Measurements from ENCODE around the gene CPE. TPM values are rescaled to one million over a fixed set of nuclear protein-coding genes. Genes with fewer than 3 reads are reported as not detected.

The CPE gene
- total RNA-seq, 6 donors from 2014 or later, result 4.2 to 53.7 (median 23.3) TPM

- DNase-seq (no peak), ATAC-seq (ENCODE audit: low FRiP score in 2 of 2) (no peak)
- Histone ChIP-seq H3K4me1 (peaks cover 0 to under 1% (median under 1%) of the 10 kb centered on the region in 4 donors), H3K9me3 (no peaks in the 10 kb centered on the region), H3K36me3 (no peaks in the 10 kb centered on the region), H3K27me3 (no peaks in the 10 kb centered on the region), H3K27ac (no peak overlapping the region), H3K4me3 (no peak overlapping the region)
- no peak for TF ChIP-seq EP300 (IDR thresholded peaks at IDR 0.05)
- no peak for TF ChIP-seq POLR2AphosphoS5 (IDR thresholded peaks at IDR 0.05)
- TF ChIP-seq POLR2A (IDR thresholded peaks at IDR 0.05), result no peak
- TF ChIP-seq, protein P1, sequence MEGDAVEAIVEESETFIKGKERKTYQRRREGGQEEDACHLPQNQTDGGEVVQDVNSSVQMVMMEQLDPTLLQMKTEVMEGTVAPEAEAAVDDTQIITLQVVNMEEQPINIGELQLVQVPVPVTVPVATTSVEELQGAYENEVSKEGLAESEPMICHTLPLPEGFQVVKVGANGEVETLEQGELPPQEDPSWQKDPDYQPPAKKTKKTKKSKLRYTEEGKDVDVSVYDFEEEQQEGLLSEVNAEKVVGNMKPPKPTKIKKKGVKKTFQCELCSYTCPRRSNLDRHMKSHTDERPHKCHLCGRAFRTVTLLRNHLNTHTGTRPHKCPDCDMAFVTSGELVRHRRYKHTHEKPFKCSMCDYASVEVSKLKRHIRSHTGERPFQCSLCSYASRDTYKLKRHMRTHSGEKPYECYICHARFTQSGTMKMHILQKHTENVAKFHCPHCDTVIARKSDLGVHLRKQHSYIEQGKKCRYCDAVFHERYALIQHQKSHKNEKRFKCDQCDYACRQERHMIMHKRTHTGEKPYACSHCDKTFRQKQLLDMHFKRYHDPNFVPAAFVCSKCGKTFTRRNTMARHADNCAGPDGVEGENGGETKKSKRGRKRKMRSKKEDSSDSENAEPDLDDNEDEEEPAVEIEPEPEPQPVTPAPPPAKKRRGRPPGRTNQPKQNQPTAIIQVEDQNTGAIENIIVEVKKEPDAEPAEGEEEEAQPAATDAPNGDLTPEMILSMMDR (IDR thresholded peaks at IDR 0.05), result no peak
- 89 to 96% methylated on average over 1 of the region's 1 CpG for WGBS, 2 donors
Observed at GRCh38 chr4:165384598-165384997, 5.8 kb downstream of the CPE start.

DNA sequence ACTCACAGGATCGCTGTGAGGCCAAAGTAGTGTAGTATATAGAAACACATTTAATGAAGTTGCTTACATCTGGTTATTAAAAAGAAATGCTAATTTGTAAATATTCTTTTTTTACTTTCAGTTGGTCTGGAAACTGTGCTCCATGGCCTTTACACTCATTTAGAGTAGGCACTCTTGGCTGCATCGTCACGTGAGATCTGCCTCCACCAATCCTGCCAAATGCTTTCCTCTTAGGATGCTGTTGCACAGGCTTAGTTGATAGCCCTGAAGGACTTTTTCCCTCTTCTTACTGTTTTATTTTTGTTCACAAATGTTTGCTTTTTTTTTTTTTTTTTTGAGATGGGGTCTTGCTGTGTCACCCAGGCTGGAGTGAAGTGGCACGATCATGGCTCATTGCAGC lies 6.3 kb downstream of the CPE start:
- WGBS, 2 donors, result 87 to 92% methylated on average over 4 of the region's 4 CpGs
- Histone ChIP-seq H3K4me3 (no peak overlapping the region), H3K27me3 (no peaks in the 10 kb centered on the region), H3K27ac (no peak overlapping the region), H3K36me3 (no peaks in the 10 kb centered on the region), H3K4me1 (no peaks in the 10 kb centered on the region), H3K9me3 (no peaks in the 10 kb centered on the region)
- no peak for DNase-seq
- no peak for TF ChIP-seq POLR2A (IDR thresholded peaks at IDR 0.05)
- TF ChIP-seq EP300 (IDR thresholded peaks at IDR 0.05), result no peak
- TF ChIP-seq, protein P1 (IDR thresholded peaks at IDR 0.05), result no peak
- no peak for TF ChIP-seq POLR2AphosphoS5 (IDR thresholded peaks at IDR 0.05)
- no peak for ATAC-seq (ENCODE audit: low FRiP score in 2 of 2)

- no peak overlapping the region for H3K27ac ChIP-seq
- 84 to 92% methylated on average over 1 of the region's 1 CpG for WGBS, 2 donors
- no peaks in the 10 kb centered on the region for H3K9me3 ChIP-seq
- no peaks in the 10 kb centered on the region for H3K36me3 ChIP-seq
- no peaks in the 10 kb centered on the region for H3K4me1 ChIP-seq
- ATAC-seq (ENCODE audit: low FRiP score in 2 of 2) (no peak), DNase-seq (no peak)
- H3K27me3 ChIP-seq, result no peaks in the 10 kb centered on the region
- TF ChIP-seq EP300 (IDR thresholded peaks at IDR 0.05) (no peak), POLR2AphosphoS5 (IDR thresholded peaks at IDR 0.05) (no peak)
- TF ChIP-seq, protein P1 (IDR thresholded peaks at IDR 0.05), result no peak
- no peak overlapping the region for H3K4me3 ChIP-seq
Observed at GRCh38 chr4:165386328-165386727, 7.5 kb downstream of the CPE start.

GRCh38 chr4:165388756-165389155 lies 9.9 kb downstream of the CPE start:
- TF ChIP-seq POLR2AphosphoS5 (IDR thresholded peaks at IDR 0.05) (no peak), EP300 (IDR thresholded peaks at IDR 0.05) (no peak), POLR2A (IDR thresholded peaks at IDR 0.05) (no peak)
- TF ChIP-seq, protein P1 (IDR thresholded peaks at IDR 0.05), result no peak
- ATAC-seq (ENCODE audit: low FRiP score in 2 of 2), result no peak
- H3K4me1 ChIP-seq, result no peaks in the 10 kb centered on the region
- no peaks in the 10 kb centered on the region for H3K9me3 ChIP-seq
- DNase-seq, result no peak
- no peaks in the 10 kb centered on the region for H3K36me3 ChIP-seq
- no peak overlapping the region for H3K27ac ChIP-seq
- H3K4me3 ChIP-seq, result no peak overlapping the region
- H3K27me3 ChIP-seq, result no peaks in the 10 kb centered on the region

GRCh38 chr4:165393051-165393450 lies 14.2 kb downstream of the CPE start:
- ATAC-seq (ENCODE audit: low FRiP score in 2 of 2), result no peak
- TF ChIP-seq EP300 (IDR thresholded peaks at IDR 0.05) (no peak), POLR2A (IDR thresholded peaks at IDR 0.05) (no peak), POLR2AphosphoS5 (IDR thresholded peaks at IDR 0.05) (no peak)
- TF ChIP-seq, protein P1 (IDR thresholded peaks at IDR 0.05), result no peak
- H3K27ac ChIP-seq, result no peak overlapping the region
- H3K36me3 ChIP-seq, result no peaks in the 10 kb centered on the region
- no peak overlapping the region for H3K4me3 ChIP-seq
- H3K9me3 ChIP-seq, result no peaks in the 10 kb centered on the region
- no peaks in the 10 kb centered on the region for H3K4me1 ChIP-seq
- DNase-seq, result no peak
- H3K27me3 ChIP-seq, result no peaks in the 10 kb centered on the region
